ENCODE results near the gene CACNA1G.

DNA sequence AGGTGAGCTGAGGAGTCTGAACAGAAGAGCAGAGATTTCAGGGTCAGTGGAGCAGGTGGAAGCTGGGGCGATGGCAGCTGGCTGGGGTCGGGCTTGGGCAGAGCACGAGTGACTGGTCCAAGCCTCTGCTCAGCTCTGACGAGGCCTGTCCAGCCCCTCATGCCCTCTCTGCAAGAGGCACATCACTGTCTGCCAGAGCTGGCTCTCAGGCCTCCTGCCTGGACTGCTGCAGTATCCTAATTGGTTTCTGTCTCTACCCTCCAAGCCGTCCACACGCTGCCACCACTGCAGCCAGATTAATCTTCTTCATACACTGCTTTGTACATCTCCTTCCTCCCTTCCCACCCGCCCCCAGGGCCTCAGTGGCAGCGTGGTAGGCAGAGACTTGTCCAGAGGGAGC, 25.4 kb downstream of the CACNA1G start:
- TF ChIP-seq, protein P1, sequence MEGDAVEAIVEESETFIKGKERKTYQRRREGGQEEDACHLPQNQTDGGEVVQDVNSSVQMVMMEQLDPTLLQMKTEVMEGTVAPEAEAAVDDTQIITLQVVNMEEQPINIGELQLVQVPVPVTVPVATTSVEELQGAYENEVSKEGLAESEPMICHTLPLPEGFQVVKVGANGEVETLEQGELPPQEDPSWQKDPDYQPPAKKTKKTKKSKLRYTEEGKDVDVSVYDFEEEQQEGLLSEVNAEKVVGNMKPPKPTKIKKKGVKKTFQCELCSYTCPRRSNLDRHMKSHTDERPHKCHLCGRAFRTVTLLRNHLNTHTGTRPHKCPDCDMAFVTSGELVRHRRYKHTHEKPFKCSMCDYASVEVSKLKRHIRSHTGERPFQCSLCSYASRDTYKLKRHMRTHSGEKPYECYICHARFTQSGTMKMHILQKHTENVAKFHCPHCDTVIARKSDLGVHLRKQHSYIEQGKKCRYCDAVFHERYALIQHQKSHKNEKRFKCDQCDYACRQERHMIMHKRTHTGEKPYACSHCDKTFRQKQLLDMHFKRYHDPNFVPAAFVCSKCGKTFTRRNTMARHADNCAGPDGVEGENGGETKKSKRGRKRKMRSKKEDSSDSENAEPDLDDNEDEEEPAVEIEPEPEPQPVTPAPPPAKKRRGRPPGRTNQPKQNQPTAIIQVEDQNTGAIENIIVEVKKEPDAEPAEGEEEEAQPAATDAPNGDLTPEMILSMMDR (IDR thresholded peaks at IDR 0.05; ENCODE audit: borderline replicate concordance, extremely low read depth, low read length, poor library complexity, severe bottlenecking): no peak
- no peak for TF ChIP-seq EZH2 (IDR thresholded peaks at IDR 0.05; ENCODE audit: borderline replicate concordance, low read depth, low read length, severe bottlenecking)
